NB4 (cell line): ENCODE results near the gene PPP1R3C.

ENCODE experiments used
- DNase-seq: peaks from one replicate; pipeline ENCODE4 v3.0.0; 2010; ENCODE audit warnings: low read depth
- H3K4me3 ChIP-seq: one replicate; pipeline ENCODE4 v1.5.1; 2011; ENCODE audit warnings: mild to moderate bottlenecking, low read depth, low read length, moderate library complexity
- CTCF ChIP-seq: IDR thresholded peaks from one replicate; pipeline ENCODE4 v1.5.1; 2012; ENCODE audit warnings: low read depth, low read length
- MAX ChIP-seq: IDR thresholded peaks from 2 replicates; pipeline ENCODE4 v1.6.1; 2011; ENCODE audit warnings: low read depth, low read length
- MYC ChIP-seq: IDR thresholded peaks from 2 replicates; pipeline ENCODE4 v1.6.1; 2011; ENCODE audit warnings: low read depth, low read length
- POLR2A ChIP-seq: IDR thresholded peaks from 2 replicates; pipeline ENCODE4 v1.6.1; 2011; ENCODE audit warnings: mild to moderate bottlenecking; ENCODE audit not compliant: insufficient read length; ENCODE audit errors: extremely low read depth

Gene PPP1R3C

DNA sequence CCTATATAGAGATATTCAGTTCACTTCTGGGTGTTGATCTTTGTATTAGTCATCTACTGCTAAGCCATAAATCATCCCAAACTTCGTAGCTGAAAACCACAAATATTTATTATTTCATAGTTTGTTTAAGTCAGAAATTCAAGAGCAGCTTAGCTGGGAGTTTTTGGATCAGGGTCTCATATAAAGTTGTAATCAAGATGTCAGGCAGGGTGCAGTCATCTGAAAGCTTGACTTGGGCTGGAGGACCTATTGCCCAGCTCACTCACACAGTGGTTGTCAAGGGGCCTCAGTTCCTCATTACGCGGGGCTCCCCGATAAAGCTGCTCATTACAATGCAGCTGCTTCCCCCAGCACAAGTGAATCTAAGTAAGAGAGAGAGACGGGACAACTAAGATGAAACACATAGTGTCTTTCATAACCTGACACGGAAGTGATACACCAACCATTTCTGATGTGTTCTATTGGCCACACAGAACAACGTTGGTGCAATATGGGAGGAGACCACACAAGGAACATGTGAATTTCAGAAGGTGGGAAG is 15.7 kb downstream of the PPP1R3C start:
- H3K4me3 ChIP-seq, result no peak overlapping the region
- TF ChIP-seq CTCF, result no peak
- TF ChIP-seq POLR2A, result no peak
- TF ChIP-seq MYC, result no peak
- no peak for TF ChIP-seq MAX
- DNase-seq, result no peak

- no peak overlapping the region for H3K4me3 ChIP-seq
- DNase-seq, result no peak
- TF ChIP-seq MYC, result no peak
- TF ChIP-seq CTCF, result no peak
- no peak for TF ChIP-seq MAX
- no peak for TF ChIP-seq POLR2A
Measured at GRCh38 chr10:91616137-91616536, 16.7 kb downstream of the PPP1R3C start.

DNA sequence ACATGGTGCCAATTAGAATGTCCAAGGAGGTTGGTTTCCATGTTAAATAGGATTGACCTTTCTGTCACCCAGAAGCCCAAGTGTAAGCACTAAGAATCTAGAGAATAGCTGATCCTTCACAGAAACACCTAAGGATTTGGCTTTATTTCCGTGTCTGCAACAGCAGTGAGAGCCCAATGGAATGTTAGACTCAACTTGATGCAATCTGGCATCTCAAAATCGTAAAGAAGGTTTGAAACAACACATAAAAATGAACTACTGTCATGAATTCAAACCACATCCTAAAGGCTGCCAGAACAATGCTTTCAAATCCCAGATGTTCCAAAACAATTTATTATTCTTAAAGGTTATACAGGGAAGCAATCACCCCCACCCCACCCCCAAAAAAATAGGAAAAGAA is 18.6 kb downstream of the PPP1R3C start:
- DNase-seq, result no peak

DNA sequence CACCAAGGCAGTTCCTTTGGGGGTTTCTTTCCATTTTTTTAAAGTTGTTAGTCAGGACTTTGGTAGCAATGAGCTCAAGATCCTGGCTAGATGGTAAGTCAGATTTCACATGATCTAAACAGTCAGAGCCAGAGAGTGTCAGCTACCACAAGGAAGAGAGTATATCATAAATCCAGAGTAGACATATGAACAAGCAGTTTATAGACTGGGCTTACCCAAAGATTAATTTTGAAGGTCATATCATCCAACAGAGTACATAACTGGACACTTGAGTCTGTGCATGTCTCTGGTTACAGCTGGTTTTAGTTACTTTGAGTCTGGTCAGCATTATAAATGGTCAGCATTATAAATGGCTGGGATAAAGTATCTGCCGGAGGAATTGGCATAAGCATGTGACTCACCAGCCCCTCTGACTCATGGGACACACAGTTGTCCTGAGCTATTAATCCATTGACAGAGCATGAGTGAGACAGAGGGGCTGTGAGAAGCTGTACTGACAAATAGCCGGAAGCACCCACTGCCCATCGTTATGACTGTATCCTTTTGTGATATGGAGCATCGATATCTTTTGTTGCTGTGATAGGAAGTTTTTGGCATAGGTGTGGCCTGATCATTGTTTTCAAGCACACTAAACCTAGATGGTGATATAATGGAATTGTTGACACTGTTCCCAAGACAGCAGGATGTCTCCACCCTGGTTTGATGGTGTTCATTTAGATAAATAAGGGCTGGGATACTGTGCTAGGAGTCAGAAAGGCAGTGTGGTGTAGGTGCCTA is 19.3 kb downstream of the PPP1R3C start:
- no peak overlapping the region for H3K4me3 ChIP-seq
- TF ChIP-seq CTCF (no peak), MAX (no peak), POLR2A (no peak), MYC (no peak)
- no peak for DNase-seq

More for the DNA sequence above, 18.6 kb downstream of the PPP1R3C start:
- H3K4me3 ChIP-seq, result no peak overlapping the region
- TF ChIP-seq MYC (no peak), CTCF (no peak), MAX (no peak), POLR2A (no peak)

- TF ChIP-seq CTCF, result no peak
- no peak for TF ChIP-seq MYC
- no peak for TF ChIP-seq MAX
- no peak for TF ChIP-seq POLR2A
- no peak overlapping the region for H3K4me3 ChIP-seq
- no peak for DNase-seq
Measured at GRCh38 chr10:91610919-91611318, 22.0 kb downstream of the PPP1R3C start.

DNA sequence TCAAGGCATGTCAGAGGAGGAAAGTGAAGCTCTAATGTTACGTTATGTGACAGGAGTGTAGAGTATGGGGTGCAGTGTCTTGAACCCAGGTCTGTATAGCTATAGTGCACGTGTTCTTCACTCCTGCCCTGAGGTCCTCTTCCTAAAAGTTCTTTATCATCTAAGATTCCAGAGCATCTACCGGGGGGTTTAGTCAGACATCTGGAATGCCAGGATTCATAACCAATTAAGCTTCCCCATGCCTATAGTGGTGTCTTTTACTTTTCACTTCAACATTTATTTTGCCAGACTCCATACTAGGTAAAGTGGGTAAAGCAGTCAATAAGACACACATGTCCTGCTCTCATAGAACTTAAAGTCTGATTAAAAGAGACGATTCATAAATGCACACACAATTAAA is 22.4 kb downstream of the PPP1R3C start:
- H3K4me3 ChIP-seq, result no peak overlapping the region
- TF ChIP-seq MYC (no peak), POLR2A (no peak), CTCF (no peak), MAX (no peak)
- no peak for DNase-seq
